Memory B cell (primary cell): ENCODE data around the gene COL20A1.

ENCODE experiments used
- ATAC-seq: fragments of 150-1000 bp; cut with Tn5 transposase; 2 replicates; pipeline ENCODE4 v1.10.0; 2021; ENCODE audit warnings: low read depth, mild to moderate bottlenecking, moderate library complexity
- DNase-seq, 2 donors: peaks; one replicate each; pipeline ENCODE4 v3.0.0; 2022; ENCODE audit warnings: low spot score in 2 of 2
- H3K27ac Mint-ChIP-seq: one replicate; pipeline ENCODE4 v1.8.0; 2022; ENCODE audit warnings: mild to moderate bottlenecking, moderate library complexity, mixed read lengths
- H3K27me3 Mint-ChIP-seq: one replicate; pipeline ENCODE4 v1.8.0; 2022; ENCODE audit warnings: mixed read lengths
- H3K36me3 Mint-ChIP-seq: one replicate; pipeline ENCODE4 v1.8.0; 2022; ENCODE audit warnings: mild to moderate bottlenecking, mixed read lengths
- H3K4me1 Mint-ChIP-seq: one replicate; pipeline ENCODE4 v1.8.0; 2022; ENCODE audit warnings: mixed read lengths
- H3K4me3 Mint-ChIP-seq: one replicate; pipeline ENCODE4 v1.8.0; 2022; ENCODE audit warnings: mild to moderate bottlenecking, moderate library complexity, mixed read lengths
- H3K9me3 Mint-ChIP-seq: one replicate; pipeline ENCODE4 v1.8.0; 2022; ENCODE audit warnings: mixed read lengths

Gene COL20A1

DNA sequence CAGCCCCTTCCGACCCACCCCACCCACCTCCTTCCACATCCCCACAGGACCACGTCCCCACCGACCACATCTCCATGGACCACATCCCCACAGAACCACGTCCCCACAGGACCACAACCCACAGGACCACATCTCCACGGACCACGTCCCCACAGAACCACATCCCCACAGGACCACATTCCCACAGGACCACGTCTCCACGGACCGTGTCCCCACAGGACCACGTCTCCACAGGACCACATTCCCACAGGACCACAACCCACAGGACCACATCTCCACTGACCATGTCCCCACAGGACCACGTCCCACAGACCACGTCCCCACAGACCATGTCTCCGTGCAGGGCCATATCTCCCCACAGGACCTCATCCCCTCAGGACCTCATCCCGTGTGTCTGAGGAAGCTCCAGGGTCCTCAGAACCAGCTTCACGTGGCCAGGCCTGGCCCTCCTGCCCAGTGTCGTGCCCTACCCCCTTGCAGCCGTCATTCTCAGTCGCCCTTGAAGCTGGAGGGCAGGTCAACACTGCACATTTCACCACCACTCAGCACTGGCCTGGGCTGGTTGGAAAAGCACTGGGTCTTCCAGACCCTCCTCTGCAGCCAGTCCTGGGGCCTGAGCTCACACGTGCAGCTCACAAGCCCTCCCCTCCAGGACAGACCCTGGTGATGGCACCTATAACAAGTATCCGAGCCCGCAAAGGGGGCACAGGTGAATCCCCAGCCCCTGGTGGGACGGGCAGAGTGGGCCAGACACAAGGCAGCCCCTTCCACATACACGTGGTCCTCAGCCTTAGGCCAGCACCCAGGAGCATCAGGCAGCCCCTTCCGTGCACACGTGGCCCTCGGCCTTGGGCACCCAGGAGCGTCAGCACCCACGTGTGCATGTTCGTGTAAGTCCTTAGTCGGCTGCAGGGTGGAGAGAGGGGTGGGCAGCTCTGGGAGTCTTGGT lies 64.2 kb downstream of the COL20A1 start:
- Mint-ChIP-seq H3K27me3 (peaks cover 8% of the 10 kb centered on the region), H3K36me3 (no peaks in the 10 kb centered on the region), H3K27ac (no peak overlapping the region), H3K4me3 (no peak overlapping the region), H3K9me3 (no peaks in the 10 kb centered on the region), H3K4me1 (peaks cover 2% of the 10 kb centered on the region)
- DNase-seq (no peak), ATAC-seq (no peak)

DNA sequence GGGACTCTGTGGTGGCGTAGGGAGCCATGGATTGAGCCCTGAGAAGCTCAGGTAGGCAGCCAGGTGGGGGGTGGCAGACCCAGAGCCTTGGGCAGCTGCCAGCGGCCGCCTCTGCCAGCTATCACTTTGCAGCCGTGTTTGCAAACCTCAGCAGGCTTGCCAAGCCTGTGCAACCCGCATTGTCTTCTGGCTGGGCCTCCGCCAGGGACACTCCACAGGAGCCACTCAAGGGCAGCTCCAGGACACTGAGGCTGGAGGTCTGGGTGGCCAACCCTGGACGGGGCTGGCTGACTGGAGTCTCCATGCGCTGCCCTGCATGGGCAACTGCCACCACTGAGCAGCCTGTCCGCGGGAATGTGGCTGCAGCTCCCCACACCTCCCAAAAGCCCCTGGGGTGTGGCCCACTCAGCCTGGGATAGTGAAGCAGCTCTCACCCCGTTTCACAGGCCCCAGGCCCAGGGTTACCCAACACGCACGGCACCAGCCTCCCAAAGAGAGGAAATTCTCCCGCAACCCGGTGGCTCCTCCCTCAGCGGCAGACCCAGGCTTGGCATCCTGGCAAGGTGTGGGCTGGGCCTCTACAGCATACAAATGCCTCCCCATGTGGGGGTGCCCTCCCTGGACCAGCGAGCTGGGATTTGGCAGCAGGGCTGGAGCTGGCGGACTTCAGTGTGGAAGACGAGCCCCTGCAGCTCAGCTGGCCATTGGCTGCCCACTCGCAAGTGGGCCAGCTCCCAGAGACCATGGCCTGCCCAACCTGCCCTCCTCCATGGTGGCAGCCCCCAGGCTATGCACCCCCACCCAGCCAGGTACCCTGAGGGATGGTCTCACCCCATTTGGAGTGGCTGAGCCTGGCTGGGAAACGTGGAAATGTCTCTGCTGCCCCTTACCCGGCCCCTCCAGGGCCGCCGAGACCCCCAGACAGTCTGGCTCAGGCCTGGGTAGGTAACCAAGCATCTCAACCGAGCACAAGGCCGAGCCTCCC lies 65.2 kb downstream of the COL20A1 start:
- DNase-seq: no peak
- Mint-ChIP-seq H3K4me3 (no peak overlapping the region), H3K36me3 (no peaks in the 10 kb centered on the region), H3K27me3 (peaks cover 16% of the 10 kb centered on the region), H3K9me3 (no peaks in the 10 kb centered on the region), H3K27ac (no peak overlapping the region), H3K4me1 (peaks cover 9% of the 10 kb centered on the region)
- ATAC-seq: no peak

DNA sequence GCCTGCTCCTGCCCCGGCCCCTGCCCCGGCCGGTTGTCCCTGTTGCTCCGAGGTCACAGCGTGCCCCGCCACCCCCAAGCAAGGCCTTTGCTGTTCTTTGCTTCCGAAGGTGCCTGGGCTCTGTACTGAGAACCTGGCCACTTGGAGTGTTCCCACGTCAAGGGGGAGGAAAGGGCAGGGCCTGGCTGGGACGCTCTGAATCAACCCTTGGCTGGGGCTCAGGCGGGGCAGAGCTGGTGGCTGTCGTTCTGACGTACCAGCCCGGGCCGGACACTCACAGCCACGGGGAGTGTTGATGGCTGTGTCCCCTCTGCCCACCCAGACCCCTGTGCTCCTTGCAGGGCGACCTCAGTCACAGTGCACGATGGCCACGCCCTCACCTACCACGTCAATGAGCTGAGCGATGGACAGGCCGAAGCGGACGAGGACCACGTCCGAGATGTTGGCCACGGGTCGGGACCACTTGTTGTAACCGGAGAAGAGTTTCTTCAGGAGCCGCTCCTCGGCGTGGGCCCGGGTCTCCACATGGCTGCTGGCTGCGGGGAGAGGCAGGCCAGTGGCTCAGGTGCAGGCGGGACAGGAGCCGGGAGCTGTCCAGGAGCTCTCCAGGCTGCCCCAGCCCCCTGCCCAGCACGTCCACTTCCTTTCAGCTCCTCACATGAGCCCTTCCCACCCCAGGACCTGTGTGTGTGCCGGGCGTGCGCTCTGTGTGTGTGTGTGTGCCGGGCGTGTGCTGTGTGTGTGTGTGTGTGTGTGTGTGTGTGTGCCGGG lies 66.4 kb downstream of the COL20A1 start:
- Mint-ChIP-seq H3K27me3 (peaks cover 16% of the 10 kb centered on the region), H3K27ac (no peak overlapping the region), H3K4me3 (no peak overlapping the region), H3K4me1 (peaks cover 9% of the 10 kb centered on the region), H3K9me3 (no peaks in the 10 kb centered on the region), H3K36me3 (no peaks in the 10 kb centered on the region)
- ATAC-seq (no peak), DNase-seq (no peak)

DNA sequence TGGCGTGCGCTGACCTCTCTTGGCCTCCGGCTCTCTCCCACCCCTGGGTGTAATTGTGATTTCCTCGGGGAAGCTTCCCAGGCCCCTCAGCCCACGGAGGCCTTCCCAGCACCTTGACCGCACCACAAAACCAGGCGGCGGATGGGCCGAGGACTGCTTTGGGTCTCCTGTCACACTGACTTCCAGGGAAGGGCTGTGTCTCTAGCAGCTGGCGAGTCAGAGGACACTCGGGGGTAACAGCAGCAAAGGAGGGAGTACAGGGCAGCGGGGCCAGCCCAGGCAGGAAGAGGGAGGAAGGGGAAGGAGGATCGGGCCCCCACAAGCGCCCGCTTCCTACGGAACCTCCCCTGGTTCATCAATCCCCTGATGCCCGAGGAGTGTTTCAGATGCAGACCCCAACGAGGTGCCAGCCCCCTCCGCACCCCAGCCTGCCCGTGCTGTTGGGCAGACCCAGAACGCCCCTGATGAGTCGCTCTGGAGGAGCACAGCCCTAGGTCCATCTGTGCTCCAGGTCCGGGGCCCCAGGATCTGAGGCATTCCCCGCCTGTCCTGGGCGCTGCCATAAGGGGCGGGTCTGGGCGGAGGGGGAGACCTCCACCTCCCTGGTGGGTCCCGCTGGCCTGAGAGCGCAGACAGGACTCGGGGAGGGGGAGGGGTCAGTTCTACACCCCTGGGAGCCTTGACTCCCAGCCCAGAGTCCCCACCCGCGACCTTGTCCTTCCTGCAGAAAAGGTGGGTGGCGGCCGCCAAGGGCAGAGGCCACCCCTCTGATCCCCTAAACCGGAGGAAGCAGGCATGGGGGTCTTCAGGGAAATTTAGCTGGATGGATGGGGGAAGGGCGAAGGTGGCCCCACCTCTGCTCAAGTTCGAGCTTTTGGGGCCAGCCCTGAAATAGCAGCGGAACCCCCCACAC lies 67.2 kb downstream of the COL20A1 start:
- no peaks in the 10 kb centered on the region for H3K36me3 Mint-ChIP-seq
- H3K27ac Mint-ChIP-seq: no peak overlapping the region
- no peak for DNase-seq
- H3K9me3 Mint-ChIP-seq: no peaks in the 10 kb centered on the region
- ATAC-seq: no peak
- H3K27me3 Mint-ChIP-seq: peaks cover 16% of the 10 kb centered on the region
- peaks cover 9% of the 10 kb centered on the region for H3K4me1 Mint-ChIP-seq
- H3K4me3 Mint-ChIP-seq: no peak overlapping the region

DNA sequence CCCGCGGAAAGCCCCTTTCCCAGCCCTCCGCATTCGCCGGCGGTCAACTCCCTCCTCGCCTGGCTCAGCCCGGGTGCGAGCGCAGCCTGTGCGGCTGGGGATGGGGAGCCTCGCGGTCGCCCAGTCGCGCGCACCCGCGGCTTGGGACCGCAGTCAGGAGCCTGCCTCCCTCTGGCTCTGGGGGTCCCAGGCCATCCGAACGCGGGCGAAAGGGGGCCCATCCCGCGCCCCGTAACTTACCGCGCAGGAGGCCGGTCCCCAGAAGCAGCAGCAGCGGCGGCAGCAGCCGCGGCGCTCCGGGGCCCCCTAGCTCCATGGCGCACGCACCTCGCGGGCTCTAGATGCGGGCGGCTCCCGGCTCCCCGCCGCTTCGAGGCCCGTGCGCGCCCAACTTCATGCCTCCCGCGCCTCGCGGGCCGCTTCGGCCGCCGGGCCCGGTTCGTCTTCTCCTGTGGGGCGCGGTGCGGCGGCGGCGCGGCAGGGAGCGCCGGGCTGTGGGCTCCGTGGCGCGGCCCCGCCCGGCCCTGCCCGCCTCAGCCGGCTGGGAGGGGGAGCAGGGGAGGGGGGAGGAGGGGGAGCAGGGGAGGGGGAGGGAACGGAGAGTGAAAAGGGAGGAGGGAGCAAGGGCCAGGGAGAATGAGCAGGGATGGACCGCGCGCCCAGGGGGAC lies 68.0 kb downstream of the COL20A1 start, which contains the start of gene CHRNA4:
Gene CHRNA4 (minus strand): TSS at position 500 of the 669 bp plus-strand sequence. CDS start 184 bp downstream, at position 316.
- Mint-ChIP-seq H3K4me3 (no peak within 1 kb of the TSS), H3K27me3 (peaks cover 16% of the 10 kb centered on the region), H3K36me3 (no peaks in the 10 kb centered on the region), H3K9me3 (no peaks in the 10 kb centered on the region), H3K27ac (no peak within 1 kb of the TSS), H3K4me1 (peaks cover 9% of the 10 kb centered on the region)
- DNase-seq (no peak), ATAC-seq (no peak)

DNA sequence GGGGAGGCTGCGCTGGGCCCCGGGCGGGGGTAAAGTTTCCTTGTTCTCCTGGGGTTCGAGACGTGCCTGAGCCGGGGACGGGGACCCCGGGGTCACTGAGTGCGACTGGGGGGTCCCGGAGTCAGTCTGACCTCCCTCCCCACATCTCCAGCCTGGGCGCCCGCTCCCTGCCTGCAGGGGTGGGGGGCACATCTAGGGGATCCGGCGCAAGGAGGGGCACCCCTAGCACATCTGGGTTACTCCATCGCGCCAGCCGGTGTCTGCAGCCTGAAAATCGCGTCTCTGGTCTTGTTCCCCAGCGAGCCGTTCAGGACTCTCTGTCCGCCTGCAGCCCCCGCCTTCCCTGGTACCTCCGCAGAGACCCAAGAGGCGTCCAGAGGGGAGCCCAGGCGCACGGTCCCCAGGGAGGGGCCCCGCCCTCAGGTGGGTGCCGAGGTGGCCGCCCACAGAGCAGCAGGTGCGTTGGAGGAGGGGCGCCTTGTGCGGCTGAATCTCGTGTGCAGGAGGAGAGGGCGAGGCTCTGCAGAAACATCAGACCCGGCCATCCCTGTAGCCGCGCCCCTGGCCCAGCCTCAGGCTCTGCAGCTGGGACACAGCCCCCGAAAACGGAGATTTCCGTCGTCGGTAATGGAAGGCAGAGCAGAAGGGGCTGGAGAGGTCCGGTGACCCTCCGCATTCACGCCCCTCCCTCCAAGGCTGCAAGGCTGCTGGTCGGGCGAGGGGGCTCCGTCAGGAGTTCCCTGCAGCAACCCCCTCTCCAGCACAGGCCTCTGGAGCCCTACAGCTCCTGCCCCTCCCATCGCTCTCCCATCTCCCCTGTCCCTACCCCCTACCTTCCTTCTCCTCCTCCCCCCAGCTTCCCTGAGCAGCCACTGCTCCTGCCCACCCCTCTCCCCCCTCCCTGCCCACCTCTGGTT lies 68.8 kb downstream of the COL20A1 start:
- Mint-ChIP-seq H3K4me1 (peaks cover 9% of the 10 kb centered on the region), H3K4me3 (no peak overlapping the region), H3K9me3 (no peaks in the 10 kb centered on the region), H3K27me3 (peaks cover 19% of the 10 kb centered on the region), H3K36me3 (no peaks in the 10 kb centered on the region), H3K27ac (no peak overlapping the region)
- ATAC-seq (no peak), DNase-seq (no peak)

DNA sequence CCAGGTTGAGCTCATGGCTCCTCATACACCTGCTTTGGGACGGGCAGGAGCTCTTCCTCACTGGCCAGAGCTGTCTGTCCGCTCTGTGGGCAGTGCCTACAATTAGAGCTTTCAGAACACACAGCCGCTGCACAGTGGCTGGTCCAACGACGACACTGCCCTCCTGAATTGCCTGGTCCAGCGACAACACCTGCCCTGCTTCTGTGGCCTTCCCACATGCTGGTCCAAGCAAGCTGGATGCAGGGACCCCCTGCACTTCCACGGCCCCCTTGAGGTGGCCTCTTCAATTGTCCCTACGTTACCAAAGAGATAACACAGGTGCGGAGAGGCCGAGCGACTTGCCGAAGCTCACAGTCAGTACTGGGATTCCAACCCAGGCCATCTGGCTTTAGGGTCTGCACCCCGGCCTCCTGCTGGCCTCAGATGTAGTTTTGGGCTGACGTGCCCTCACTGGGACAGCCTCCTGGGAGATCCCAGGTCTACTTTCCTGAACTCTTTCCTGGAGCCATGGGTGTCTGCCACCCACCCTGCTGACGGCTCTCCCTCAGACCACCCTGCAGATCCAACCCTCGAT lies 69.5 kb downstream of the COL20A1 start:
- Mint-ChIP-seq H3K4me3 (no peak overlapping the region), H3K27ac (no peak overlapping the region), H3K4me1 (peaks cover 9% of the 10 kb centered on the region), H3K9me3 (no peaks in the 10 kb centered on the region), H3K36me3 (no peaks in the 10 kb centered on the region), H3K27me3 (peaks cover 17% of the 10 kb centered on the region)
- DNase-seq (no peak), ATAC-seq (no peak)

DNA sequence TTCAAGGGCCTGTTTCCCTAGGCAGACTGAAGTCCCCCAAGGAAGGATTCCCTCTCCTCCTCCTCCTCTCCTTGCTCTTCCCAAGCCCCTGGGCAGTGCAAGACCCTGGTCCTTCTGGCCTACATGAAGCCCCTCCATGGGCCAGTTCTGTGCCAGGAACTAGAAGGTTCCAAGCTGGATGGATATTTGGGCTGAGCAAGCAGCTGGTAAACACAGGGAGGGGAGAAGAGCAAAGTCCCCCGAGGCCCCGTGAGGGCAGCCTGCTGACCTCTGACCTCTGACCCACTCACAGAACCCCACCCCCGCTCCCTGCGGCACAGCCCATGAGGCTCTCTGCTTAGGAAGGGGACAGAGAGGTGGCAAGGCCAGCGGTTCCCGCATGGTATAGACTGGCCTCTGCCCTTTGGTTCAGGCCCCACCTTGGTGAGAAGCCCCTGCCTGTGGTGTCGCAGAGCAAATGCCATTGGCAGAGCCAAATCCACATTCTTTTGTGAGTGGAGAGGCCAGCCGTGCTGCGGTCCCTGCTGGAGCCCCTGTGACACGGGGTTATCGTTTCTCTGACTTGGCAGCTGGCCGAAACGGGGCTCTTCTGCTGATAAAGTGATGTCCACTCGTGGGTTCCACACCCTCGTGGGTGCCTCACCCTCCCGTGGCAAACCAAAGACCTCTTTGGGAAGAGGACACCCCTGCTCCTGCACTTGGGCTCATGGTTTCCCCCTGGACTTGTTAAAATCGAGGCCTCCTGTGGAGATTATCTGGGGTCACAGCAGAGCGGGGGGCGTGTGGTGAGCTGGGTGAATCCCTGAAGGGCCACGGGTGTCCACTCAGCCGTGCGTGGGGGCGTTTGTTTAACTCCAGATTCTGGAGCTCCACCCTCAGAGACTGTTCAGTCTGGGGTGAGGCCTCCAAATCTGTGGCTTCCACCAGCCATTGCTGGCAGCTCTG lies 70.3 kb downstream of the COL20A1 start:
- Mint-ChIP-seq H3K36me3 (no peaks in the 10 kb centered on the region), H3K27ac (no peak overlapping the region), H3K4me3 (no peak overlapping the region), H3K27me3 (peaks cover 17% of the 10 kb centered on the region), H3K4me1 (peaks cover 9% of the 10 kb centered on the region), H3K9me3 (no peaks in the 10 kb centered on the region)
- ATAC-seq: no peak
- DNase-seq: no peak

DNA sequence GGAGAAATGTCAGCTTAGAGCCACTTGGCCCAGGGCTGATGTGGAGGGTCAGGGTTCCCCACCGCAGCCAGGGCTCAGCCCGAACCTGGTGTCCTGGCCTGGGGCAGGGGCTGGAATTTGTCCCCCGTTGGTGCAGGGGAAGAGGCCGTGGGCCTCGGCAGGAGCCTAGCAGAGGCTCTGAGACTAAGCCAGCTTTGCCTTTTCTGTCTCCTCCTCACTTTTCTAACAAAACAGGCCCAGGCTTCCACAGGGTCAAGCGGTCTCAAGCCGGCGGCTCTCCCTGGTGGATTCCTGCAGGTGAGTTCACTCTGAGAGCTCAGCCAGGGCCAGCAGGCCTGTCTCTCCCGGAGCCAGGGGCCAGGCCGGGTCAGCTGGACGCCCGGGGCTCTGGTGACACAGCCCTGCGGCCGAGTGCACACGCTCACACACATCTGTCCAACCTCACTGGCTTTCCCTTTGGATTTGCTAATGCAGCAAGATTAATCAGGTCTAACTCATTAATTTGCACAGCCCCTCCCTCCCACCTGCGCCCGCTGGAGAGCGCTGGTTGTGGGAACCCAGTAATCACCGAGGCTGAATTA lies 71.1 kb downstream of the COL20A1 start:
- H3K36me3 Mint-ChIP-seq: no peaks in the 10 kb centered on the region
- no peaks in the 10 kb centered on the region for H3K9me3 Mint-ChIP-seq
- H3K27ac Mint-ChIP-seq: no peak overlapping the region
- DNase-seq: no peak
- no peak overlapping the region for H3K4me3 Mint-ChIP-seq
- peaks cover 9% of the 10 kb centered on the region for H3K4me1 Mint-ChIP-seq
- no peak for ATAC-seq
- H3K27me3 Mint-ChIP-seq: peaks cover 19% of the 10 kb centered on the region

DNA sequence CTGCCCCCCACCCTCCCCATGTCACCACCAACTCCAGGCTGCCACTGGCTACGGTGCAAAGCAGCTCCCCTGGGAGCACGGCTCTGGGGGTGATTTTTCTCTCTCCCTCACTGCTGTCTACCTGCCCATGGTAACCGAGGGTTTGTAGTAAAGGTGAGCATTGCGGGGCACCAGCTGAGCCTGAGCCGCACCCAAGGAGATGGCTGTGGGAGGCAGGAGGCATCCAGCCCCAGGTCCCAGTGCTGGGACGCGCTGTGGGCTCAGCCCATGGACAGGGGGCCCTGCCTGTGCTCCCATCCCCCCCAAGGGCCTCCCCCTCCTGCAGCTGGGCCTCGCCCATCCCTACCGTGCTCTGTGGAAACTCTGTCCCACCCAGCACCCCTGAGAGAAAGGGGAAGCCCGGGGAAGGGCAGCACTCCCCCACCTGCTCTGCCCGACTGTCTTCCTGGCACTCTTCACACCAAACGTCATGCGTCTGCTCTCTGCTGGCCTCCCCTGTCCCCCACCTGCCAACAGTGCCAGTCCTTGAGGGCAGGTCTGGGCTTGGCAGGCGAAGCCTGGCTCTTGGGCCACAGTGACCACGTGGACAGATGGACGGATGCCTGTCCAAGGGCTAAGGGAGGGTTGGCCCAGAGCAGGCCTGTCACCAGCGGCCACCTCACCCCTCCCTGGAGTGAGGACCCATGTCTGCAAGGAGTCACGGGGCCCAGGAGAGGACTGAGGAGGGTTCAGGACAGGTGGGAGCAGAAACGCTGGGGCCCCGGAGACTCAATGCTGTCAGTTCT lies 72.0 kb downstream of the COL20A1 start:
- DNase-seq: no peak
- peaks cover 9% of the 10 kb centered on the region for H3K4me1 Mint-ChIP-seq
- H3K9me3 Mint-ChIP-seq: no peaks in the 10 kb centered on the region
- no peaks in the 10 kb centered on the region for H3K36me3 Mint-ChIP-seq
- H3K27ac Mint-ChIP-seq: no peak overlapping the region
- H3K4me3 Mint-ChIP-seq: no peak overlapping the region
- no peak for ATAC-seq
- peaks cover 19% of the 10 kb centered on the region for H3K27me3 Mint-ChIP-seq
